Measurements from ENCODE around the gene GCFC2.
"Not testable (repeated sequence)": the region's sequence is repeated elsewhere in the genome, so short reads cannot be mapped to it uniquely, and the experiment has no call there.

GCFC2 gene

GRCh38 chr2:75703589-75704287 is 7.0 kb downstream of the GCFC2 start:
- no peak for DNase-seq
- no peak for TF ChIP-seq CTCF (IDR thresholded peaks at IDR 0.05; ENCODE audit: low read depth, low read length)
- H3K27me3 ChIP-seq (ENCODE audit: insufficient read depth, low read depth, severe bottlenecking) = no peaks in the 10 kb centered on the region
- no peak overlapping the region for H3K27ac ChIP-seq
- no peaks in the 10 kb centered on the region for H3K9me3 ChIP-seq (ENCODE audit: severe bottlenecking)
- peaks cover 71% of the 10 kb centered on the region for H3K36me3 ChIP-seq
- no peak overlapping the region for H3K4me3 ChIP-seq (ENCODE audit: low read depth, low read length)

- no peak overlapping the region for H3K27ac ChIP-seq
- TF ChIP-seq CTCF (IDR thresholded peaks at IDR 0.05; ENCODE audit: low read depth, low read length) = no peak
- H3K27me3 ChIP-seq (ENCODE audit: insufficient read depth, low read depth, severe bottlenecking) = no peaks in the 10 kb centered on the region
- no peak for DNase-seq
- no peak overlapping the region for H3K4me3 ChIP-seq (ENCODE audit: low read depth, low read length)
- H3K36me3 ChIP-seq = peaks cover 79% of the 10 kb centered on the region
- H3K9me3 ChIP-seq (ENCODE audit: severe bottlenecking) = no peaks in the 10 kb centered on the region
These were observed 8.1 kb downstream of the GCFC2 start for GRCh38 chr2:75702593-75702992.

GRCh38 chr2:75698918-75699317 is 11.8 kb downstream of the GCFC2 start:
- no peak overlapping the region for H3K4me3 ChIP-seq (ENCODE audit: low read depth, low read length)
- H3K36me3 ChIP-seq = peaks cover 81% of the 10 kb centered on the region

GRCh38 chr2:75688196-75688595 is 22.5 kb downstream of the GCFC2 start:
- Histone ChIP-seq H3K27me3 (ENCODE audit: insufficient read depth, low read depth, severe bottlenecking) (no peaks in the 10 kb centered on the region), H3K36me3 (peaks cover 80% of the 10 kb centered on the region), H3K27ac (no peak overlapping the region), H3K9me3 (ENCODE audit: severe bottlenecking) (no peaks in the 10 kb centered on the region), H3K4me3 (ENCODE audit: low read depth, low read length) (no peak overlapping the region)
- no peak for DNase-seq
- no peak for TF ChIP-seq CTCF (IDR thresholded peaks at IDR 0.05; ENCODE audit: low read depth, low read length)

More at GRCh38 chr2:75698918-75699317, 11.8 kb downstream of the GCFC2 start:
- TF ChIP-seq CTCF (IDR thresholded peaks at IDR 0.05; ENCODE audit: low read depth, low read length) = no peak
- no peaks in the 10 kb centered on the region for H3K27me3 ChIP-seq (ENCODE audit: insufficient read depth, low read depth, severe bottlenecking)
- no peaks in the 10 kb centered on the region for H3K9me3 ChIP-seq (ENCODE audit: severe bottlenecking)
- no peak for DNase-seq
- no peak overlapping the region for H3K27ac ChIP-seq

- not testable (repeated sequence) for H3K27me3 ChIP-seq (ENCODE audit: insufficient read depth, low read depth, severe bottlenecking); H3K4me3 ChIP-seq (ENCODE audit: low read depth, low read length); DNase-seq; H3K27ac ChIP-seq; H3K9me3 ChIP-seq (ENCODE audit: severe bottlenecking)
- peaks cover 64% of the 10 kb centered on the region for H3K36me3 ChIP-seq
These were observed 27.3 kb downstream of the GCFC2 start for GRCh38 chr2:75683430-75683829.

GRCh38 chr2:75680402-75680801 is 30.3 kb downstream of the GCFC2 start:
- no peak for TF ChIP-seq CTCF (IDR thresholded peaks at IDR 0.05; ENCODE audit: low read depth, low read length)

More at GRCh38 chr2:75680402-75680801, 30.3 kb downstream of the GCFC2 start:
- H3K9me3 ChIP-seq (ENCODE audit: severe bottlenecking) = no peaks in the 10 kb centered on the region
- no peak for DNase-seq
- H3K4me3 ChIP-seq (ENCODE audit: low read depth, low read length) = no peak overlapping the region
- H3K36me3 ChIP-seq = peaks cover 34% of the 10 kb centered on the region
- no peak overlapping the region for H3K27ac ChIP-seq
- no peaks in the 10 kb centered on the region for H3K27me3 ChIP-seq (ENCODE audit: insufficient read depth, low read depth, severe bottlenecking)

All from WERI-Rb-1 (cell line).